Cortex of kidney (tissue), 1 donor: Measurements from ENCODE around the gene ITGB2.

Source experiments
- DNase-seq: peaks from one replicate; lab custom pipeline; 2025; lab: John Stamatoyannopoulos, UW

ITGB2 gene

GRCh38 chr21:44920694-44921604 is at the start of gene ITGB2:
TSS of gene ITGB2 (minus strand) at chr21:44920899. CDS start at chr21:44910782, 10,117 bp downstream.
- no peak for DNase-seq

GRCh38 chr21:44969931-44970755 is 49.4 kb upstream of the ITGB2 start:
- no peak for DNase-seq

- no peak for DNase-seq
Measured at GRCh38 chr21:44969066-44969670, 48.5 kb upstream of the ITGB2 start.

- DNase-seq = no peak
Measured at GRCh38 chr21:44967082-44968047, 46.7 kb upstream of the ITGB2 start.

- no peak for DNase-seq
Measured at GRCh38 chr21:44966135-44967081, 45.7 kb upstream of the ITGB2 start.

- DNase-seq = no peak
Measured at GRCh38 chr21:44965251-44966022, 44.7 kb upstream of the ITGB2 start.

GRCh38 chr21:44964381-44964780 is 43.7 kb upstream of the ITGB2 start:
- no peak for DNase-seq

- no peak for DNase-seq
Measured at GRCh38 chr21:44962403-44962966, 41.8 kb upstream of the ITGB2 start.

- no peak for DNase-seq
Measured at GRCh38 chr21:44960141-44961092, 39.7 kb upstream of the ITGB2 start.

GRCh38 chr21:44959376-44960091 is 38.8 kb upstream of the ITGB2 start:
- DNase-seq = no peak

GRCh38 chr21:44958471-44959191 is 37.9 kb upstream of the ITGB2 start:
- DNase-seq = no peak

GRCh38 chr21:44957901-44958451 is 37.3 kb upstream of the ITGB2 start:
- no peak for DNase-seq

- no peak for DNase-seq
Measured at GRCh38 chr21:44957047-44957831, 36.5 kb upstream of the ITGB2 start.

GRCh38 chr21:44956356-44957046 is 35.8 kb upstream of the ITGB2 start:
- no peak for DNase-seq

GRCh38 chr21:44955798-44956175 is 35.1 kb upstream of the ITGB2 start:
- no peak for DNase-seq
